Endothelial cell of umbilical vein (primary cell): Measurements from ENCODE around the gene BLM. TPM values are rescaled to one million over a fixed set of nuclear protein-coding genes. Genes with fewer than 3 reads are reported as not detected.

Source experiments
- BruUV-seq: library from RNA; stranded (reverse); fragments of 400-500 nt; replicated peaks from 2 replicates; lab custom pipeline; 2021; lab: Mats Ljungman, UMichigan
- CTCF ChIA-PET: fragments of 300-600, 350-600 bp; sonication (Branson Sonifier 250); formaldehyde crosslinking; loops from one replicate; lab custom pipeline; 2021; ENCODE audit warnings: antibody characterized with exemption, inconsistent platforms; lab: Charles Lee
- POLR2A ChIA-PET: fragments of 300-600, 350-600 bp; sonication (Branson Sonifier 250); formaldehyde crosslinking; loops from one replicate; lab custom pipeline; 2021; ENCODE audit warnings: antibody characterized with exemption, inconsistent platforms; lab: Charles Lee
- DNase-seq: peaks from one replicate; pipeline ENCODE4 v3.0.0-alpha.2; 2011; ENCODE audit warnings: low read depth, low spot score
- FAIRE-seq: peaks from 2 replicates; lab custom pipeline; 2011; peaks lifted over from hg19 to GRCh38; lab: Jason Lieb, UNC
- H2AFZ ChIP-seq: 2 replicates; pipeline ENCODE4 v1.6.0; 2012; ENCODE audit warnings: low read depth, low read length, control low read depth, inconsistent platforms
- H3K27ac ChIP-seq: 2 replicates; pipeline ENCODE4 v1.5.1; 2011; ENCODE audit warnings: low read depth, mild to moderate bottlenecking, control low read depth, low read length, moderate library complexity; ENCODE audit not compliant: insufficient read depth
- H3K27me3 ChIP-seq, 2 experiments: 2 replicates each; pipeline versions ENCODE4 v1.6.0 to v1.6.1; 2011; ENCODE audit warnings: low read length in 2 of 2, mixed read lengths in 1 of 2; ENCODE audit not compliant: control insufficient read depth in 2 of 2, insufficient read depth in 2 of 2
- H3K36me3 ChIP-seq, 2 experiments: 2 replicates in 1 of 2; 3 replicates in 1 of 2; pipeline ENCODE4 v1.5.1; 2011; ENCODE audit warnings: low read length in 2 of 2, mild to moderate bottlenecking in 1 of 2, moderate library complexity in 1 of 2; ENCODE audit not compliant: control insufficient read depth in 2 of 2, insufficient read depth in 2 of 2; ENCODE audit errors: extremely low read depth in 1 of 2
- H3K4me1 ChIP-seq: 3 replicates; pipeline ENCODE4 v1.5.1; 2011; ENCODE audit warnings: mild to moderate bottlenecking, low read length; ENCODE audit not compliant: control insufficient read depth, insufficient read depth; ENCODE audit errors: extremely low read depth
- H3K4me2 ChIP-seq: 2 replicates; pipeline ENCODE4 v1.6.1; 2011; ENCODE audit warnings: low read length, control low read depth, mixed read lengths; ENCODE audit not compliant: insufficient read depth
- H3K4me3 ChIP-seq, 3 experiments: fragments of 200-600 bp in 1 of 3; sonication (generic), shearing (Covaris generic) in 1 of 3; replicated peaks in 1 of 3; 2 replicates each; pipeline ENCODE4 v1.5.1; 2011 to 2016; ENCODE audit warnings: control low read depth in 3 of 3, low read length in 3 of 3, mild to moderate bottlenecking in 2 of 3, inconsistent platforms in 1 of 3, low read depth in 1 of 3, moderate library complexity in 1 of 3; ENCODE audit not compliant: insufficient read depth in 1 of 3
- H3K79me2 ChIP-seq: 2 replicates; pipeline ENCODE4 v1.6.0; 2012; ENCODE audit warnings: low read length, inconsistent platforms; ENCODE audit not compliant: control insufficient read depth, insufficient read depth
- H3K9ac ChIP-seq: replicated peaks from 2 replicates; pipeline ENCODE3; 2011; ENCODE audit warnings: low read length, control low read depth; ENCODE audit not compliant: insufficient read depth; ENCODE audit errors: extremely low read depth
- H3K9me1 ChIP-seq: replicated peaks from 3 replicates; pipeline ENCODE4 v1.6.0; 2011; ENCODE audit warnings: mild to moderate bottlenecking, low read length; ENCODE audit not compliant: control insufficient read depth, insufficient read depth; ENCODE audit errors: extremely low read depth
- H3K9me3 ChIP-seq: replicated peaks from 2 replicates; pipeline ENCODE4 v1.5.1; 2012; ENCODE audit warnings: low read length, inconsistent platforms; ENCODE audit not compliant: control insufficient read depth, insufficient read depth
- H4K20me1 ChIP-seq: replicated peaks from 2 replicates; pipeline ENCODE3; 2011; ENCODE audit warnings: mild to moderate bottlenecking, low read length; ENCODE audit not compliant: control insufficient read depth, insufficient read depth; ENCODE audit errors: extremely low read depth
- FOS ChIP-seq: IDR thresholded peaks from 2 replicates; pipeline ENCODE4 v1.6.1; 2011; ENCODE audit warnings: mild to moderate bottlenecking, low read length, moderate library complexity, borderline replicate concordance; ENCODE audit not compliant: insufficient read depth
- JUN ChIP-seq: IDR thresholded peaks from 2 replicates; pipeline ENCODE4 v1.6.1; 2011; ENCODE audit warnings: borderline replicate concordance, low read depth; ENCODE audit not compliant: insufficient read length, insufficient read depth
- MYC ChIP-seq: IDR thresholded peaks from one replicate; pipeline ENCODE4 v1.6.1; 2011; ENCODE audit warnings: mild to moderate bottlenecking, low read depth, low read length
- POLR2A ChIP-seq: IDR thresholded peaks from 2 replicates; pipeline ENCODE4 v1.6.1; 2012; ENCODE audit warnings: low read depth, mild to moderate bottlenecking, control low read depth, low read length
- POLR2AphosphoS5 ChIP-seq: IDR thresholded peaks from 2 replicates; pipeline ENCODE4 v1.6.1; 2012; ENCODE audit warnings: low read depth, mild to moderate bottlenecking, control low read depth, low read length, moderate library complexity; ENCODE audit not compliant: insufficient read depth
- dilution Hi-C: fragments of 300-500 bp; cut with MboI; formaldehyde crosslinking; loops from one replicate; pipeline ENCODE4 v1.15.0; 2019; ENCODE audit warnings: low sequenced_read_pairs; ENCODE audit not compliant: extremely low pct_ligation_motif_present
- intact Hi-C: fragments of 100-400 bp; cut with micrococcal nuclease; formaldehyde crosslinking; loops from one replicate; pipeline ENCODE4 v1.10.0; 2022
- polyA plus RNA-seq, 4 experiments: library from polyadenylated mRNA; depleted of rRNA in 3 of 4; stranded (reverse) in 3 of 4; unstranded in 1 of 4; fragments of >200 nt; gene quantifications; 2 replicates each; pipeline versions ENCODE4 v1.2.1 to v1.2.3, GENCODE V29; 2011 to 2012; ENCODE audit warnings: missing spikeins in 1 of 4
- total RNA-seq: library from RNA; stranded (reverse); gene quantifications from 2 replicates; pipeline ENCODE4 v1.2.3, GENCODE V29; 2021
- TF ChIP-seq, protein P1 (sequence below): IDR thresholded peaks from 2 replicates; pipeline ENCODE4 v1.6.1; 2011; ENCODE audit not compliant: insufficient read depth, insufficient read length
- TF ChIP-seq, protein P2 (sequence below), 2 donors: IDR thresholded peaks; 1 replicate in 1 of 2; 2 replicates in 1 of 2; pipeline ENCODE4 v1.5.1; 2011; ENCODE audit warnings: low read length in 2 of 2, mild to moderate bottlenecking in 2 of 2, moderate library complexity in 2 of 2, control low read depth in 1 of 2, inconsistent platforms in 1 of 2, low read depth in 1 of 2; ENCODE audit not compliant: insufficient read depth in 1 of 2; ENCODE audit errors: extremely low read depth in 1 of 2

BLM gene
- total and polyA plus RNA-seq, 2 donors (not counting 3 experiments of a cell fraction or from before 2014, with no cell fraction given) = 3.8 to 17.3 TPM

DNA sequence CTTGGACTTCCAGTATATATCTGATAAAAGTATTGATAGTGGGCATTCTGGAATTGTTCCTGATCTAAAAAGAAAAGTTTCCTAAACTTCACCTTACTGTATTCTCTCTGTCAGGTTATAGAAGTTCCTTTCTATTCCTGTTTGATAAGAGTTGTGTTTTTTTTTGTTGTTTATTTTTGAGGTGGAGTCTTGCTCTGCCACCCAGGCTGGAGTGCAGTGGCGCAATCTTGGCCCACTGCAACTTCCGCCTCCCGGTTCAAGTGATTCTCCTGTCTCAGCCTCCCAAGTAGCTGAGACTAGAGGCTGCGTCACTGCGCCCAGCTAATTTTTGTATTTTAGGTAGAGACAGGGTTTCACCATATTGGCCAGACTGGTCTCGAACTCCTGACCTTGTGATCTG, 13.1 kb downstream of the BLM start:
- Histone ChIP-seq H3K27me3 (no peaks in the 10 kb centered on the region), H3K79me2 (peaks cover 26% of the 10 kb centered on the region), H3K9ac (no peak overlapping the region), H3K36me3 (no peaks in the 10 kb centered on the region), H3K9me3 (no peaks in the 10 kb centered on the region), H4K20me1 (no peaks in the 10 kb centered on the region), H2AFZ (no peak overlapping the region), H3K27ac (no peak overlapping the region), H3K4me1 (no peaks in the 10 kb centered on the region), H3K9me1 (no peaks in the 10 kb centered on the region), H3K4me2 (no peak overlapping the region), H3K4me3 (no peak overlapping the region)
- DNase-seq (no peak), FAIRE-seq (no peak)
- ChIA-PET CTCF (no interaction called here), POLR2A (no interaction called here)
- BruUV-seq = no TSS peak
- TF ChIP-seq JUN = no peak
- TF ChIP-seq, protein P1, sequence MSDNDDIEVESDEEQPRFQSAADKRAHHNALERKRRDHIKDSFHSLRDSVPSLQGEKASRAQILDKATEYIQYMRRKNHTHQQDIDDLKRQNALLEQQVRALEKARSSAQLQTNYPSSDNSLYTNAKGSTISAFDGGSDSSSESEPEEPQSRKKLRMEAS = no peak
- TF ChIP-seq POLR2AphosphoS5 = no peak
- TF ChIP-seq, protein P2, sequence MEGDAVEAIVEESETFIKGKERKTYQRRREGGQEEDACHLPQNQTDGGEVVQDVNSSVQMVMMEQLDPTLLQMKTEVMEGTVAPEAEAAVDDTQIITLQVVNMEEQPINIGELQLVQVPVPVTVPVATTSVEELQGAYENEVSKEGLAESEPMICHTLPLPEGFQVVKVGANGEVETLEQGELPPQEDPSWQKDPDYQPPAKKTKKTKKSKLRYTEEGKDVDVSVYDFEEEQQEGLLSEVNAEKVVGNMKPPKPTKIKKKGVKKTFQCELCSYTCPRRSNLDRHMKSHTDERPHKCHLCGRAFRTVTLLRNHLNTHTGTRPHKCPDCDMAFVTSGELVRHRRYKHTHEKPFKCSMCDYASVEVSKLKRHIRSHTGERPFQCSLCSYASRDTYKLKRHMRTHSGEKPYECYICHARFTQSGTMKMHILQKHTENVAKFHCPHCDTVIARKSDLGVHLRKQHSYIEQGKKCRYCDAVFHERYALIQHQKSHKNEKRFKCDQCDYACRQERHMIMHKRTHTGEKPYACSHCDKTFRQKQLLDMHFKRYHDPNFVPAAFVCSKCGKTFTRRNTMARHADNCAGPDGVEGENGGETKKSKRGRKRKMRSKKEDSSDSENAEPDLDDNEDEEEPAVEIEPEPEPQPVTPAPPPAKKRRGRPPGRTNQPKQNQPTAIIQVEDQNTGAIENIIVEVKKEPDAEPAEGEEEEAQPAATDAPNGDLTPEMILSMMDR (IDR thresholded peaks at IDR 0.05; ENCODE audit: extremely low read depth in 1 of 2, insufficient read depth in 1 of 2, low read depth in 1 of 2, low read length in 2 of 2) = no peak
- no peak for TF ChIP-seq MYC
- no peak for TF ChIP-seq FOS
- no peak for TF ChIP-seq POLR2A
- dilution Hi-C loops (no loop called here), intact Hi-C loops (no loop called here)
